Fibroblast of lung (primary cell): ENCODE measurements around the gene CDH9. TPM values are rescaled to one million over a fixed set of nuclear protein-coding genes. Genes with fewer than 3 reads are reported as not detected.

ENCODE experiments used
- DNase-seq, 2 donors: peaks; one replicate each; pipeline versions ENCODE4 v3.0.0 to v3.0.0-alpha.2; 2010; ENCODE audit warnings: low read depth in 2 of 2
- H2AFZ ChIP-seq: 2 replicates; pipeline ENCODE4 v1.5.1; 2012; ENCODE audit warnings: low read length, control low read depth, inconsistent platforms
- H3K27ac ChIP-seq: 2 replicates; pipeline ENCODE4 v1.5.1; 2011; ENCODE audit warnings: low read length, control low read depth; ENCODE audit not compliant: insufficient read depth
- H3K27me3 ChIP-seq: 2 replicates; pipeline ENCODE4 v1.5.1; 2011; ENCODE audit warnings: mild to moderate bottlenecking, low read length; ENCODE audit not compliant: control insufficient read depth, insufficient read depth
- H3K36me3 ChIP-seq: 2 replicates; pipeline ENCODE4 v1.5.1; 2011; ENCODE audit warnings: low read length; ENCODE audit not compliant: control insufficient read depth, insufficient read depth
- H3K4me1 ChIP-seq: 2 replicates; pipeline ENCODE4 v1.5.1; 2011; ENCODE audit warnings: low read length; ENCODE audit not compliant: control insufficient read depth, insufficient read depth; ENCODE audit errors: extremely low read depth
- H3K4me2 ChIP-seq: 2 replicates; pipeline ENCODE4 v1.5.1; 2011; ENCODE audit warnings: low read length, control low read depth; ENCODE audit not compliant: insufficient read depth; ENCODE audit errors: extremely low read depth
- H3K4me3 ChIP-seq, 4 experiments: fragments of 200-600 bp in 1 of 4; sonication (generic) in 1 of 4; replicated peaks in 1 of 4; 2 replicates each; pipeline ENCODE4 v1.5.1; 2011 to 2016; ENCODE audit warnings: low read length in 4 of 4, low read depth in 3 of 4, mild to moderate bottlenecking in 3 of 4, control low read depth in 2 of 4, inconsistent platforms in 1 of 4, mixed read lengths in 1 of 4; ENCODE audit not compliant: insufficient read depth in 1 of 4; ENCODE audit errors: control extremely low read depth in 1 of 4
- H3K79me2 ChIP-seq: 2 replicates; pipeline ENCODE4 v1.5.1; 2012; ENCODE audit warnings: mild to moderate bottlenecking, low read length, inconsistent platforms; ENCODE audit not compliant: control insufficient read depth, insufficient read depth
- H3K9ac ChIP-seq: 2 replicates; pipeline ENCODE4 v1.5.1; 2011; ENCODE audit warnings: mild to moderate bottlenecking, low read length, control low read depth; ENCODE audit not compliant: insufficient read depth
- H3K9me3 ChIP-seq: 2 replicates; pipeline ENCODE4 v1.5.1; 2012; ENCODE audit warnings: low read depth, low read length; ENCODE audit not compliant: control insufficient read depth, insufficient read depth
- H4K20me1 ChIP-seq: 2 replicates; pipeline ENCODE4 v1.5.1; 2011; ENCODE audit warnings: low read length; ENCODE audit not compliant: control insufficient read depth, insufficient read depth; ENCODE audit errors: extremely low read depth
- EZH2 ChIP-seq: IDR thresholded peaks from 2 replicates; pipeline ENCODE4 v1.5.1; 2012; ENCODE audit warnings: low read length, control low read depth, mild to moderate bottlenecking; ENCODE audit errors: missing control alignments
- polyA plus RNA-seq, 2 donors: library from polyadenylated mRNA; depleted of rRNA in 1 of 2; stranded (reverse) in 1 of 2; unstranded in 1 of 2; fragments of >200 nt; gene quantifications; 2 replicates each; pipeline ENCODE4 v1.2.1, GENCODE V29; 2011 to 2012; ENCODE audit warnings: missing spikeins in 1 of 2
- total RNA-seq: library from RNA; depleted of rRNA; stranded (reverse); fragments of >200 nt; gene quantifications from 2 replicates; pipeline ENCODE4 v1.2.1, GENCODE V29; 2014
- TF ChIP-seq, protein P1 (sequence below), 2 donors: IDR thresholded peaks in 1 of 2; conservative IDR thresholded peaks in 1 of 2; 1 replicate in 1 of 2; 2 replicates in 1 of 2; pipeline ENCODE4 v1.5.1; 2011 to 2012; ENCODE audit warnings: low read length in 2 of 2, control low read depth in 1 of 2, inconsistent platforms in 1 of 2, low read depth in 1 of 2, mild to moderate bottlenecking in 1 of 2

Gene CDH9
- total and polyA plus RNA-seq, 2 donors (not counting 1 experiment from before 2014, with no cell fraction given), result not detected

DNA sequence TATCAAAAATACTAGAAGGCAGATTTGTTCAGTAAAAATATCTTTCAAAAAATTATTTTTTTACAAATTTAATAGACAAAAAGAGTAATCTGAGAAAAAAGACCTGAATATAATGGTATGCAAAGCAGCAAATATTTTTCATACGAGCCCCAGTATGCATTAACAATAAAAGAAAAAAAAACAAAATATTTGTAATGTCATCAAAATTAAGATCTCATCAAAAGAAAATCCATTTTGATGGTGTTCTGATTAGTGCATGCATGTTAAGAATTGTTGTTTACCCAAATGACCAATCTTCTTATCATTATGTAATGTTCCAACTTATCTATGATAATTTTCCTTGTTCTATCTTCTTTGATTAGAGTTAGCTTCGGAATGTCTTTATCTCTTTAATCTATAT, 106.1 kb downstream of the CDH9 start:
- Histone ChIP-seq H3K9ac (no peak overlapping the region), H3K27me3 (no peaks in the 10 kb centered on the region), H3K4me1 (no peaks in the 10 kb centered on the region), H3K79me2 (no peaks in the 10 kb centered on the region), H2AFZ (no peak overlapping the region), H3K27ac (no peak overlapping the region), H3K4me2 (no peak overlapping the region), H3K4me3 (no peak overlapping the region), H4K20me1 (no peaks in the 10 kb centered on the region), H3K36me3 (no peaks in the 10 kb centered on the region), H3K9me3 (no peaks in the 10 kb centered on the region)
- DNase-seq, result no peak
- no peak for TF ChIP-seq EZH2
- TF ChIP-seq, protein P1, sequence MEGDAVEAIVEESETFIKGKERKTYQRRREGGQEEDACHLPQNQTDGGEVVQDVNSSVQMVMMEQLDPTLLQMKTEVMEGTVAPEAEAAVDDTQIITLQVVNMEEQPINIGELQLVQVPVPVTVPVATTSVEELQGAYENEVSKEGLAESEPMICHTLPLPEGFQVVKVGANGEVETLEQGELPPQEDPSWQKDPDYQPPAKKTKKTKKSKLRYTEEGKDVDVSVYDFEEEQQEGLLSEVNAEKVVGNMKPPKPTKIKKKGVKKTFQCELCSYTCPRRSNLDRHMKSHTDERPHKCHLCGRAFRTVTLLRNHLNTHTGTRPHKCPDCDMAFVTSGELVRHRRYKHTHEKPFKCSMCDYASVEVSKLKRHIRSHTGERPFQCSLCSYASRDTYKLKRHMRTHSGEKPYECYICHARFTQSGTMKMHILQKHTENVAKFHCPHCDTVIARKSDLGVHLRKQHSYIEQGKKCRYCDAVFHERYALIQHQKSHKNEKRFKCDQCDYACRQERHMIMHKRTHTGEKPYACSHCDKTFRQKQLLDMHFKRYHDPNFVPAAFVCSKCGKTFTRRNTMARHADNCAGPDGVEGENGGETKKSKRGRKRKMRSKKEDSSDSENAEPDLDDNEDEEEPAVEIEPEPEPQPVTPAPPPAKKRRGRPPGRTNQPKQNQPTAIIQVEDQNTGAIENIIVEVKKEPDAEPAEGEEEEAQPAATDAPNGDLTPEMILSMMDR (conservative IDR thresholded peaks at IDR 0.05 in 1 of 2, IDR thresholded peaks at IDR 0.05 in 1 of 2; ENCODE audit: low read depth in 1 of 2, low read length in 2 of 2), result no peak

DNA sequence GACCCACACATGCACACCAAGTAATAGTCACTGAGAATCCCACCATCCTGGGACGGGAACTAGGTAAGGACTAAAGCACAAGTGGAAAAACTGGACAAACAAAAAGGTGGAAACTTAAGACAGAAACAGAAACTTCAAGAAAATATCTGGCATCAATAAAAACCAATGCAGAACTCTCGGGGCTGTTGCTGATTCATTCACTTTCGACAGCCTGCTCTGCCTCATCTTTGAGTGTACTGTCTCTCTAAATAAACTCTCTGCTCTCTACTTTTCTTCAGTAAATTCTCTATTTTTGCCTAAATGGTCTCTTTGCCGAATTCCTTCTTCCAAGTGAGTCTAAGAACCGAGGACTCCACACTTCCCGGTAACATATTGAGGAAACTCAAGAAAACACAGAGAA, 116.9 kb downstream of the CDH9 start:
- H3K27ac ChIP-seq, result no peak overlapping the region
- TF ChIP-seq EZH2, result no peak
- TF ChIP-seq, protein P1 (conservative IDR thresholded peaks at IDR 0.05 in 1 of 2, IDR thresholded peaks at IDR 0.05 in 1 of 2; ENCODE audit: low read depth in 1 of 2, low read length in 2 of 2), result no peak
- no peaks in the 10 kb centered on the region for H3K9me3 ChIP-seq
- no peaks in the 10 kb centered on the region for H3K36me3 ChIP-seq
- no peak overlapping the region for H2AFZ ChIP-seq
- H3K4me2 ChIP-seq, result no peak overlapping the region
- H4K20me1 ChIP-seq, result no peaks in the 10 kb centered on the region
- no peak overlapping the region for H3K9ac ChIP-seq
- H3K27me3 ChIP-seq, result no peaks in the 10 kb centered on the region
- H3K79me2 ChIP-seq, result no peaks in the 10 kb centered on the region
- DNase-seq, result no peak
- no peak overlapping the region for H3K4me3 ChIP-seq
- H3K4me1 ChIP-seq, result no peaks in the 10 kb centered on the region

- Histone ChIP-seq H3K27me3 (no peaks in the 10 kb centered on the region), H3K79me2 (no peaks in the 10 kb centered on the region), H3K4me2 (no peak overlapping the region), H2AFZ (no peak overlapping the region), H4K20me1 (no peaks in the 10 kb centered on the region), H3K36me3 (no peaks in the 10 kb centered on the region), H3K4me1 (no peaks in the 10 kb centered on the region), H3K9ac (no peak overlapping the region), H3K9me3 (no peaks in the 10 kb centered on the region), H3K27ac (no peak overlapping the region), H3K4me3 (no peak overlapping the region)
- no peak for DNase-seq
- no peak for TF ChIP-seq EZH2
Observed at GRCh38 chr5:26903469-26903868, 134.9 kb downstream of the CDH9 start.
